Lower leg skin (tissue), 3 donors: ENCODE results near the gene CCSER2.

Experiments used
- POLR2A ChIP-seq, 2 donors: fragments of 450-650 bp; IDR thresholded peaks; one replicate each; pipeline ENCODE4 v1.6.1; 2016 to 2017; ENCODE audit warnings: antibody characterized with exemption in 2 of 2, mild to moderate bottlenecking in 1 of 2, moderate library complexity in 1 of 2
- TF ChIP-seq, protein P1 (sequence below), 3 donors: fragments of 450-650 bp; IDR thresholded peaks; one replicate each; pipeline ENCODE4 v1.5.1; 2016; ENCODE audit warnings: antibody characterized with exemption in 3 of 3, mild to moderate bottlenecking in 3 of 3, moderate library complexity in 2 of 3

DNA sequence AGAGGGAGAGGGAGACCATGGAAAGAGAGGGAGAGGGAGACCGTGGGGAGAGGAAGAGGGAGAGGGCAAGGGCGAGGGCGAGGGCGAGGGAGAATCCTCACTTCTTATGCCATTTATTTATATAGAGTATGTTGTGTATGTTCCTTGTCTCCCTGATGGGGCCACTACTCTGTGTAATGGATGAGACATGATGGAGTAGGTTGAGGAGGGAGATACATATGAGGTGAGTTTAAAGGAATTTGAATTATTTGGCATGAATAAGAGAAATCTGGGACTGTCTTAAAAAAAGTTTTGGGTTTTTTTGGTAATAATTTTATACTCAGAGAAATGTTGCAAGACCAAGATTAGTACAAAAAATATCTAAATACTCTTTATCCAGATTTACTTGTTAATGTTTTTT, 20.1 kb downstream of the CCSER2 start:
- TF ChIP-seq POLR2A (IDR thresholded peaks at IDR 0.05): no peak
- TF ChIP-seq, protein P1, sequence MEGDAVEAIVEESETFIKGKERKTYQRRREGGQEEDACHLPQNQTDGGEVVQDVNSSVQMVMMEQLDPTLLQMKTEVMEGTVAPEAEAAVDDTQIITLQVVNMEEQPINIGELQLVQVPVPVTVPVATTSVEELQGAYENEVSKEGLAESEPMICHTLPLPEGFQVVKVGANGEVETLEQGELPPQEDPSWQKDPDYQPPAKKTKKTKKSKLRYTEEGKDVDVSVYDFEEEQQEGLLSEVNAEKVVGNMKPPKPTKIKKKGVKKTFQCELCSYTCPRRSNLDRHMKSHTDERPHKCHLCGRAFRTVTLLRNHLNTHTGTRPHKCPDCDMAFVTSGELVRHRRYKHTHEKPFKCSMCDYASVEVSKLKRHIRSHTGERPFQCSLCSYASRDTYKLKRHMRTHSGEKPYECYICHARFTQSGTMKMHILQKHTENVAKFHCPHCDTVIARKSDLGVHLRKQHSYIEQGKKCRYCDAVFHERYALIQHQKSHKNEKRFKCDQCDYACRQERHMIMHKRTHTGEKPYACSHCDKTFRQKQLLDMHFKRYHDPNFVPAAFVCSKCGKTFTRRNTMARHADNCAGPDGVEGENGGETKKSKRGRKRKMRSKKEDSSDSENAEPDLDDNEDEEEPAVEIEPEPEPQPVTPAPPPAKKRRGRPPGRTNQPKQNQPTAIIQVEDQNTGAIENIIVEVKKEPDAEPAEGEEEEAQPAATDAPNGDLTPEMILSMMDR (IDR thresholded peaks at IDR 0.05): no peak
